Measurements from ENCODE around the gene MRTFA.

DNA sequence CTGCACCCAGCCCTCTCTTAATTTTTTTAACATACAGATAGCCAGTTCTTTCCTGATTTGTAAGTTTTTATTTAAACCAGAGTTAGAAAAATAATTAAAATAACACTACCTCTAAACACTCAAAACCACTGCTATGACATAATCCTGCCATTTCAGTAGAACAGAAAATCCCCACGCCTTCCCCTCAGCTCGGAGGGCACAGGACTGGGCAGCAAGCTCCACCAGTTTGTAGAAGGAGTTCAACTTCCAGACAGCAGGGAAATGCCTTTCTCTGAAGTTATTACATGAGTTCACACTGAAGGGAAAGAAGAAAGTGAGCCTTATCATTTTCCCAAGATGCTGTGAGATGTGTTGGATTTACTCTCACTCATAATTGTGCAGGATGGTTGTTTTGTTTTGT lies 114.4 kb downstream of the MRTFA start:
- no peak for TF ChIP-seq POLR2AphosphoS5 (IDR thresholded peaks at IDR 0.05; ENCODE audit: low read depth, low read length)
- TF ChIP-seq POLR2A (IDR thresholded peaks at IDR 0.05; ENCODE audit: low read depth, low read length), result no peak
